HepG2 (cell line): ENCODE data around the gene RRAD. TPM values are rescaled to one million over a fixed set of nuclear protein-coding genes. Genes with fewer than 3 reads are reported as not detected.

Source experiments
- CBX1 ChIP-seq: IDR thresholded peaks from one replicate; pipeline ENCODE4 v1.6.1; 2016; ENCODE audit warnings: antibody characterized with exemption, low read depth
- CCDC6 ChIP-seq: sonication (generic); formaldehyde crosslinking; IDR thresholded peaks from 2 replicates; pipeline ENCODE4 v1.8.1; 2022; ENCODE audit warnings: mild to moderate bottlenecking, missing genetic modification reagents, moderate library complexity
- CHD4 ChIP-seq: fragments of 200-600 bp; sonication (generic); IDR thresholded peaks from 2 replicates; pipeline ENCODE4 v1.7.0; 2017; ENCODE audit warnings: mild to moderate bottlenecking, low read length, borderline replicate concordance
- GABPB1 ChIP-seq: IDR thresholded peaks from 2 replicates; pipeline ENCODE4 v1.6.1; 2016; ENCODE audit warnings: mild to moderate bottlenecking, missing genetic modification reagents, moderate library complexity, missing compliant biosample characterization
- HDAC1 ChIP-seq: sonication (generic); formaldehyde crosslinking; IDR thresholded peaks from 2 replicates; pipeline ENCODE4 v1.5.1; 2020; ENCODE audit warnings: mild to moderate bottlenecking, missing genetic modification reagents
- NAIF1 ChIP-seq: sonication (generic); formaldehyde crosslinking; IDR thresholded peaks from 2 replicates; pipeline ENCODE4 v1.5.0; 2020; ENCODE audit warnings: mild to moderate bottlenecking, missing genetic modification reagents, borderline replicate concordance
- NFIB ChIP-seq: sonication (generic); formaldehyde crosslinking; IDR thresholded peaks from 2 replicates; pipeline ENCODE4 v1.9.0; 2021; ENCODE audit warnings: missing genetic modification reagents, mild to moderate bottlenecking, borderline replicate concordance
- NFIC ChIP-seq: IDR thresholded peaks from 2 replicates; pipeline ENCODE4 v1.6.1; 2012; ENCODE audit warnings: mild to moderate bottlenecking, low read length, inconsistent platforms
- PAF1 ChIP-seq: IDR thresholded peaks from 2 replicates; pipeline ENCODE4 v1.6.1; 2016; ENCODE audit warnings: missing genetic modification reagents, missing compliant biosample characterization
- PRPF4 ChIP-seq: fragments of 200-400 bp; formaldehyde crosslinking; IDR thresholded peaks from 2 replicates; pipeline ENCODE4 v1.6.1; 2016; ENCODE audit warnings: low read length, low read depth; ENCODE audit not compliant: poor library complexity, severe bottlenecking
- RAD51 ChIP-seq: fragments of 450-650 bp; IDR thresholded peaks from 2 replicates; pipeline ENCODE4 v1.6.1; 2016; ENCODE audit warnings: borderline replicate concordance
- RCOR2 ChIP-seq: IDR thresholded peaks from 2 replicates; pipeline ENCODE4 v1.6.1; 2016; ENCODE audit warnings: missing biosample characterization, missing genetic modification reagents
- SNAPC2 ChIP-seq: sonication (generic); formaldehyde crosslinking; IDR thresholded peaks from 2 replicates; pipeline ENCODE4 v1.8.1; 2022; ENCODE audit warnings: mild to moderate bottlenecking, missing genetic modification reagents
- SOX5 ChIP-seq: IDR thresholded peaks from 2 replicates; pipeline ENCODE4 v1.6.1; 2016; ENCODE audit warnings: borderline replicate concordance
- SRSF4 ChIP-seq: fragments of 200-400 bp; formaldehyde crosslinking; IDR thresholded peaks from one replicate; pipeline ENCODE4 v1.6.1; 2018; ENCODE audit warnings: mild to moderate bottlenecking, low read depth, low read length, moderate library complexity; ENCODE audit not compliant: poor library complexity, severe bottlenecking
- ZMYM2 ChIP-seq: sonication (generic); formaldehyde crosslinking; IDR thresholded peaks from 2 replicates; pipeline ENCODE4 v1.8.0; 2022; ENCODE audit warnings: mild to moderate bottlenecking, missing genetic modification reagents
- ZNF263 ChIP-seq: sonication (generic); formaldehyde crosslinking; IDR thresholded peaks from 2 replicates; pipeline ENCODE4 v1.4.0; 2020; ENCODE audit warnings: missing genetic modification reagents
- ZNF350 ChIP-seq: sonication (generic); formaldehyde crosslinking; IDR thresholded peaks from 2 replicates; pipeline ENCODE4 v1.4.0; 2020; ENCODE audit warnings: mild to moderate bottlenecking, low read depth, missing genetic modification reagents, borderline replicate concordance
- ZNF446 ChIP-seq: sonication (generic); formaldehyde crosslinking; IDR thresholded peaks from 2 replicates; pipeline ENCODE4 v1.5.0; 2020; ENCODE audit warnings: mild to moderate bottlenecking, missing genetic modification reagents
- ZNF816 ChIP-seq: sonication (generic); formaldehyde crosslinking; IDR thresholded peaks from 2 replicates; pipeline ENCODE4 v1.8.0; 2022; ENCODE audit warnings: missing genetic modification reagents, mild to moderate bottlenecking, borderline replicate concordance
- polyA plus RNA-seq, 8 experiments: library from polyadenylated mRNA; depleted of rRNA in 3 of 8; stranded (reverse) in 7 of 8; unstranded in 1 of 8; fragments of >200 nt; fragmentation: Illumina TruSeq in 4 of 8; extraction: Trizol in 4 of 8; gene quantifications; 2 replicates each; pipeline versions ENCODE4 v1.2.1 to v1.2.3, GENCODE V29; 2011 to 2016; ENCODE audit warnings: low read depth in 4 of 8, missing spikeins in 1 of 8, mixed read lengths in 1 of 8; ENCODE audit not compliant: insufficient read depth in 1 of 8
- total RNA-seq, 5 experiments: library from RNA; depleted of rRNA; stranded (reverse); fragments of >200 nt; fragmentation: Illumina TruSeq; extraction: Trizol; gene quantifications; 2 replicates each; pipeline ENCODE4 v1.2.3, GENCODE V29; 2016; ENCODE audit warnings: low read depth in 1 of 5
- TF ChIP-seq, protein P1 (sequence below): sonication (generic); formaldehyde crosslinking; IDR thresholded peaks from 2 replicates; pipeline ENCODE4 v1.5.1; 2020; ENCODE audit warnings: missing genetic modification reagents, mild to moderate bottlenecking, borderline replicate concordance
- TF ChIP-seq, protein P2 (sequence below): sonication (generic); formaldehyde crosslinking; IDR thresholded peaks from 2 replicates; pipeline ENCODE4 v1.4.0; 2020; ENCODE audit warnings: missing genetic modification reagents
- TF ChIP-seq, protein P3 (sequence below): sonication (generic); formaldehyde crosslinking; IDR thresholded peaks from 2 replicates; pipeline ENCODE4 v1.4.0; 2020; ENCODE audit warnings: mild to moderate bottlenecking, missing genetic modification reagents
- TF ChIP-seq, protein P4 (sequence below): sonication (generic); formaldehyde crosslinking; IDR thresholded peaks from 2 replicates; pipeline ENCODE4 v1.5.0; 2020; ENCODE audit warnings: mild to moderate bottlenecking, missing genetic modification reagents, moderate library complexity

The RRAD gene
- total and polyA plus RNA-seq, 2 of the 13 experiments (the other 11 are each of a cell fraction or from before 2014, with no cell fraction given): 0.80 to 1.1 TPM

DNA sequence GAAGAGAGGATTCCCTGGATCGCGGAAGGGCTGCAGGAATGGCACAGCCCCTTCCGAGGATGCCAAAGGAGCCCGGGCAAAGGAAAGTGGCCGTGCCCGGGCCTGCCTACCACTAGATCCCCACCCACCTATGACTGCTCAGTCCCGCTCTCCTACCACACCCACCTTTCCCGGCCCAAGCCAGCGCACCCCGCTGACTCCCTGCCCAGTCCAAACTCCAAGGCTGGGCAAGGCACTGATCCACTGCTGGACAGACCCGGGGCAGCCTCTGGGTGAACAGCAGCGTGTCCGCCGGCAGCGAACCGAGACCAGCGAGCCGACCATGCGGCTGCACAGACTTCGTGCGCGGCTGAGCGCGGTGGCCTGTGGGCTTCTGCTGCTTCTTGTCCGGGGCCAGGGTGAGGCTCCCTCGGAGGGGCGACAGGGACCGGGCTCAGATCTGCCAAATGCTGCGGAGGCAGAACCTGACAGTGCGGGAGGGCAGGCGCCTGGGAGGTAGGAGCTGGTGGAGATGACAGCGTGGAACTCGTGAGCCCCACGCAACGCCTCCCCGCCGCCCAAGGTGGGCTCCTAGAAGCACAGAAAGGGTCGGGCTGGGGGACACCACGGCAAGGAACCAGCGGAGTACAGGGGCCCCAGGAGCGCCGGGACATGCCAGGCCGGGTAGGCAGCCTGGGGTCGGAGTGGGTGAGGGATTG lies 10.1 kb upstream of the RRAD start, which contains the start of gene CES2 (continued):
- peak; percentile 75 for TF ChIP-seq GABPB1 (CRISPR knock-in tag)
- TF ChIP-seq SOX5 (CRISPR knock-in tag): no peak
- TF ChIP-seq NFIB (CRISPR knock-in tag): peak; percentile 87; the same call in 1 of the 2 replicates
- TF ChIP-seq ZNF816: 0 out of 2 replicates have a peak, but pooled peaks have one; percentile 58
- TF ChIP-seq RCOR2: no peak
- TF ChIP-seq CHD4: no peak
- TF ChIP-seq PRPF4: no peak
- TF ChIP-seq ZMYM2 (CRISPR knock-in tag): 0 out of 2 replicates have a peak, but pooled peaks have one; percentile 44
- TF ChIP-seq SNAPC2 (CRISPR knock-in tag): peak; percentile 60; the same call in 1 of the 2 replicates
- no peak; the same call in 1 of the 2 replicates for TF ChIP-seq ZNF263
- no peak for TF ChIP-seq NAIF1 (CRISPR knock-in tag)
- TF ChIP-seq, protein P1, sequence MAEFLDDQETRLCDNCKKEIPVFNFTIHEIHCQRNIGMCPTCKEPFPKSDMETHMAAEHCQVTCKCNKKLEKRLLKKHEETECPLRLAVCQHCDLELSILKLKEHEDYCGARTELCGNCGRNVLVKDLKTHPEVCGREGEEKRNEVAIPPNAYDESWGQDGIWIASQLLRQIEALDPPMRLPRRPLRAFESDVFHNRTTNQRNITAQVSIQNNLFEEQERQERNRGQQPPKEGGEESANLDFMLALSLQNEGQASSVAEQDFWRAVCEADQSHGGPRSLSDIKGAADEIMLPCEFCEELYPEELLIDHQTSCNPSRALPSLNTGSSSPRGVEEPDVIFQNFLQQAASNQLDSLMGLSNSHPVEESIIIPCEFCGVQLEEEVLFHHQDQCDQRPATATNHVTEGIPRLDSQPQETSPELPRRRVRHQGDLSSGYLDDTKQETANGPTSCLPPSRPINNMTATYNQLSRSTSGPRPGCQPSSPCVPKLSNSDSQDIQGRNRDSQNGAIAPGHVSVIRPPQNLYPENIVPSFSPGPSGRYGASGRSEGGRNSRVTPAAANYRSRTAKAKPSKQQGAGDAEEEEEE (CRISPR knock-in tag): no peak
- TF ChIP-seq, protein P2, sequence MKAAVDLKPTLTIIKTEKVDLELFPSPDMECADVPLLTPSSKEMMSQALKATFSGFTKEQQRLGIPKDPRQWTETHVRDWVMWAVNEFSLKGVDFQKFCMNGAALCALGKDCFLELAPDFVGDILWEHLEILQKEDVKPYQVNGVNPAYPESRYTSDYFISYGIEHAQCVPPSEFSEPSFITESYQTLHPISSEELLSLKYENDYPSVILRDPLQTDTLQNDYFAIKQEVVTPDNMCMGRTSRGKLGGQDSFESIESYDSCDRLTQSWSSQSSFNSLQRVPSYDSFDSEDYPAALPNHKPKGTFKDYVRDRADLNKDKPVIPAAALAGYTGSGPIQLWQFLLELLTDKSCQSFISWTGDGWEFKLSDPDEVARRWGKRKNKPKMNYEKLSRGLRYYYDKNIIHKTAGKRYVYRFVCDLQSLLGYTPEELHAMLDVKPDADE (CRISPR knock-in tag): no peak; the same call in 1 of the 2 replicates
- no peak for TF ChIP-seq CBX1
- TF ChIP-seq CCDC6 (CRISPR knock-in tag): peak; percentile 33
- TF ChIP-seq ZNF350 (CRISPR knock-in tag): peak; percentile 75; the same call in 1 of the 2 replicates
- no peak for TF ChIP-seq SRSF4
- TF ChIP-seq RAD51: no peak
- TF ChIP-seq HDAC1 (CRISPR knock-in tag): peak; percentile 96
- TF ChIP-seq ZNF446 (CRISPR knock-in tag): no peak; the same call in 1 of the 2 replicates
- TF ChIP-seq, protein P3, sequence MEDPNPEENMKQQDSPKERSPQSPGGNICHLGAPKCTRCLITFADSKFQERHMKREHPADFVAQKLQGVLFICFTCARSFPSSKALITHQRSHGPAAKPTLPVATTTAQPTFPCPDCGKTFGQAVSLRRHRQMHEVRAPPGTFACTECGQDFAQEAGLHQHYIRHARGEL: peak; percentile 69; the same call in 1 of the 2 replicates
- TF ChIP-seq NFIC: no peak
- TF ChIP-seq, protein P4, sequence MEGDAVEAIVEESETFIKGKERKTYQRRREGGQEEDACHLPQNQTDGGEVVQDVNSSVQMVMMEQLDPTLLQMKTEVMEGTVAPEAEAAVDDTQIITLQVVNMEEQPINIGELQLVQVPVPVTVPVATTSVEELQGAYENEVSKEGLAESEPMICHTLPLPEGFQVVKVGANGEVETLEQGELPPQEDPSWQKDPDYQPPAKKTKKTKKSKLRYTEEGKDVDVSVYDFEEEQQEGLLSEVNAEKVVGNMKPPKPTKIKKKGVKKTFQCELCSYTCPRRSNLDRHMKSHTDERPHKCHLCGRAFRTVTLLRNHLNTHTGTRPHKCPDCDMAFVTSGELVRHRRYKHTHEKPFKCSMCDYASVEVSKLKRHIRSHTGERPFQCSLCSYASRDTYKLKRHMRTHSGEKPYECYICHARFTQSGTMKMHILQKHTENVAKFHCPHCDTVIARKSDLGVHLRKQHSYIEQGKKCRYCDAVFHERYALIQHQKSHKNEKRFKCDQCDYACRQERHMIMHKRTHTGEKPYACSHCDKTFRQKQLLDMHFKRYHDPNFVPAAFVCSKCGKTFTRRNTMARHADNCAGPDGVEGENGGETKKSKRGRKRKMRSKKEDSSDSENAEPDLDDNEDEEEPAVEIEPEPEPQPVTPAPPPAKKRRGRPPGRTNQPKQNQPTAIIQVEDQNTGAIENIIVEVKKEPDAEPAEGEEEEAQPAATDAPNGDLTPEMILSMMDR: peak; percentile 35; the same call in 1 of the 2 replicates
- no peak for TF ChIP-seq PAF1 (CRISPR knock-in tag)
